OCI-LY1 (cell line): ENCODE data around the gene SH2B3.

ENCODE experiments used
- H2AFZ ChIP-seq: fragments of 200-600 bp; sonication (generic), shearing (Covaris generic); 2 replicates; pipeline ENCODE4 v1.6.0; 2014; ENCODE audit warnings: antibody characterized with exemption, mild to moderate bottlenecking, low read length
- H3F3A ChIP-seq: fragments of 200-600 bp; sonication (generic), shearing (Covaris generic); 2 replicates; pipeline ENCODE4 v1.6.0; 2014; ENCODE audit warnings: mild to moderate bottlenecking, antibody characterized with exemption, low read length, moderate library complexity; ENCODE audit not compliant: insufficient read depth
- H3K27ac ChIP-seq: fragments of 200-600 bp; sonication (generic); 2 replicates; pipeline ENCODE4 v1.5.1; 2014; ENCODE audit warnings: low read length, mixed run types, mild to moderate bottlenecking, low read depth; ENCODE audit not compliant: poor library complexity, severe bottlenecking
- H3K27me3 ChIP-seq: fragments of 200-600 bp; sonication (generic); 2 replicates; pipeline ENCODE4 v1.6.0; 2014; ENCODE audit warnings: antibody characterized with exemption, mild to moderate bottlenecking, low read length, moderate library complexity; ENCODE audit not compliant: insufficient read depth
- H3K36me3 ChIP-seq: fragments of 200-600 bp; sonication (generic); 2 replicates; pipeline ENCODE4 v1.6.1; 2014; ENCODE audit warnings: mild to moderate bottlenecking, antibody characterized with exemption, low read length, moderate library complexity, mixed read lengths; ENCODE audit not compliant: insufficient read depth
- H3K4me1 ChIP-seq: fragments of 200-600 bp; sonication (generic); 2 replicates; pipeline ENCODE4 v1.5.1; 2014; ENCODE audit warnings: mild to moderate bottlenecking, low read length, moderate library complexity; ENCODE audit not compliant: insufficient read depth, severe bottlenecking
- H3K4me2 ChIP-seq: fragments of 200-600 bp; sonication (generic), shearing (Covaris generic); 2 replicates; pipeline ENCODE4 v1.6.1; 2014; ENCODE audit warnings: low read length
- H3K4me3 ChIP-seq: fragments of 200-600 bp; sonication (generic); 2 replicates; pipeline ENCODE4 v1.5.1; 2014; ENCODE audit warnings: low read length, low read depth, mild to moderate bottlenecking, mixed read lengths; ENCODE audit not compliant: poor library complexity, severe bottlenecking
- H3K79me2 ChIP-seq: fragments of 200-600 bp; shearing (Covaris generic); 2 replicates; pipeline ENCODE4 v1.6.1; 2016; ENCODE audit warnings: mixed run types, low read length, mixed read lengths; ENCODE audit not compliant: insufficient read depth
- H3K9ac ChIP-seq: fragments of 200-600 bp; sonication (generic), shearing (Covaris generic); 2 replicates; pipeline ENCODE4 v1.6.1; 2014; ENCODE audit warnings: mild to moderate bottlenecking, low read length, mixed read lengths
- H3K9me2 ChIP-seq: fragments of 200-600 bp; sonication (generic), shearing (Covaris generic); 2 replicates; pipeline ENCODE4 v1.6.1; 2014; ENCODE audit warnings: low read depth, mild to moderate bottlenecking, low read length, mixed read lengths
- H3K9me3 ChIP-seq: fragments of 200-600 bp; shearing (Covaris generic); 2 replicates; pipeline ENCODE4 v1.6.1; 2014; ENCODE audit warnings: low read length, mixed read lengths
- H4K20me1 ChIP-seq: fragments of 200-600 bp; sonication (generic), shearing (Covaris generic); 2 replicates; pipeline ENCODE4 v1.6.0; 2016; ENCODE audit warnings: mild to moderate bottlenecking, low read length; ENCODE audit not compliant: insufficient read depth
- CTCF ChIP-seq: fragments of 200-600 bp; sonication (generic), shearing (Covaris generic); IDR thresholded peaks from 2 replicates; pipeline ENCODE4 v1.5.1; 2017; ENCODE audit warnings: mild to moderate bottlenecking, antibody characterized with exemption, low read length, moderate library complexity, mixed read lengths
- EZH2 ChIP-seq: fragments of 200-600 bp; sonication (generic), shearing (Covaris generic); IDR thresholded peaks from 2 replicates; pipeline ENCODE4 v1.8.0; 2017; ENCODE audit warnings: borderline replicate concordance, mixed run types, mild to moderate bottlenecking, antibody characterized with exemption, low read length, moderate library complexity, mixed read lengths

Gene SH2B3

GRCh38 chr12:111425655-111426054 lies 19.9 kb downstream of the SH2B3 start:
- Histone ChIP-seq H2AFZ (no peak overlapping the region), H3K4me1 (no peaks in the 10 kb centered on the region), H3K9me3 (no peaks in the 10 kb centered on the region), H3K27ac (no peak overlapping the region), H3K9me2 (no peaks in the 10 kb centered on the region), H3K4me2 (no peak overlapping the region), H3K27me3 (no peaks in the 10 kb centered on the region), H3K36me3 (no peaks in the 10 kb centered on the region), H3K9ac (no peak overlapping the region), H3K4me3 (no peak overlapping the region), H4K20me1 (no peaks in the 10 kb centered on the region), H3K79me2 (no peaks in the 10 kb centered on the region), H3F3A (no peaks in the 10 kb centered on the region)
- no peak for TF ChIP-seq CTCF
- no peak for TF ChIP-seq EZH2

GRCh38 chr12:111426344-111427185 lies 20.8 kb downstream of the SH2B3 start:
- no peaks in the 10 kb centered on the region for H3K36me3 ChIP-seq
- no peaks in the 10 kb centered on the region for H3K79me2 ChIP-seq
- no peak overlapping the region for H3K27ac ChIP-seq
- no peaks in the 10 kb centered on the region for H3F3A ChIP-seq
- H4K20me1 ChIP-seq: no peaks in the 10 kb centered on the region
- no peaks in the 10 kb centered on the region for H3K9me3 ChIP-seq
- H3K9ac ChIP-seq: no peak overlapping the region
- no peaks in the 10 kb centered on the region for H3K9me2 ChIP-seq
- no peak for TF ChIP-seq CTCF
- TF ChIP-seq EZH2: no peak
- H2AFZ ChIP-seq: no peak overlapping the region
- H3K4me2 ChIP-seq: no peak overlapping the region
- no peak overlapping the region for H3K4me3 ChIP-seq
- H3K27me3 ChIP-seq: no peaks in the 10 kb centered on the region
- no peaks in the 10 kb centered on the region for H3K4me1 ChIP-seq

- Histone ChIP-seq H3K9me3 (no peaks in the 10 kb centered on the region), H3K79me2 (no peaks in the 10 kb centered on the region), H3K9me2 (no peaks in the 10 kb centered on the region), H3F3A (no peaks in the 10 kb centered on the region), H4K20me1 (no peaks in the 10 kb centered on the region), H3K4me2 (no peak overlapping the region), H3K36me3 (no peaks in the 10 kb centered on the region; the same call in 1 of the 2 replicates), H3K4me3 (no peak overlapping the region), H3K9ac (no peak overlapping the region), H2AFZ (no peak overlapping the region), H3K27me3 (no peaks in the 10 kb centered on the region), H3K4me1 (no peaks in the 10 kb centered on the region), H3K27ac (no peak overlapping the region)
- TF ChIP-seq CTCF: no peak
- TF ChIP-seq EZH2: no peak
These were observed 21.8 kb downstream of the SH2B3 start for GRCh38 chr12:111427417-111428074.
